Mucosa of stomach (tissue), 1 donor: ENCODE results near the gene RNF26.

Experiments used
- H3K27me3 ChIP-seq: one replicate; pipeline ENCODE4 v1.7.0; 2013; ENCODE audit warnings: mild to moderate bottlenecking, low read length; ENCODE audit not compliant: control insufficient read depth, insufficient read depth
- H3K36me3 ChIP-seq: one replicate; pipeline ENCODE4 v1.7.0; 2013; ENCODE audit warnings: low read length; ENCODE audit not compliant: control insufficient read depth, insufficient read depth
- H3K4me1 ChIP-seq: one replicate; pipeline ENCODE4 v1.7.0; 2013; ENCODE audit warnings: mild to moderate bottlenecking, low read length; ENCODE audit not compliant: control insufficient read depth, insufficient read depth
- H3K4me3 ChIP-seq: one replicate; pipeline ENCODE4 v1.7.0; 2013; ENCODE audit warnings: low read length
- H3K9ac ChIP-seq: one replicate; pipeline ENCODE4 v1.7.0; 2013; ENCODE audit warnings: mild to moderate bottlenecking, low read length, moderate library complexity
- H3K9me3 ChIP-seq: one replicate; pipeline ENCODE4 v1.7.0; 2013; ENCODE audit warnings: mild to moderate bottlenecking, low read length, moderate library complexity; ENCODE audit not compliant: control insufficient read depth
- donor health status: Pancreatic carcinoma.

The RNF26 gene

DNA sequence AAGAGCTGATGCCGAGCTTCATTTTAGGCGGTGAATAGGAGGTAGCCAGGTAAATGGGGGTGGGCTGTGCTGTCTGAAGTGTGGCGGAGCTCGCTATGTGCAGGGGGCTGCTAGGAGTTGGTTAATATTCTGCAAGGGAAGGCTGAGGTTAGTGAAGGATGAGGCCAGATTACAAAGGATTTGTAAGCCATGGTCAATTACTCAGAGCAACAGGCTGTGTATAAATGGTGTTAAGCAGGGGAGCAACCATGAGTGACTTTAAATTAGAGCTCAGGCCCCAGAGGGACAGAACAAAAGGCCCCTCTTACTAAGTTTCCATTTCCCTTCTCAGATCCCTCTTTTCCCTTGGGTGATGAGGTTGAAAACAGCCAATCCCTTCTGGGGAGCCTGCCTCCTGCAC lies 10.1 kb upstream of the RNF26 start:
- H3K9ac ChIP-seq, result no peak overlapping the region
- no peaks in the 10 kb centered on the region for H3K9me3 ChIP-seq
- peaks cover 21% of the 10 kb centered on the region for H3K27me3 ChIP-seq

DNA sequence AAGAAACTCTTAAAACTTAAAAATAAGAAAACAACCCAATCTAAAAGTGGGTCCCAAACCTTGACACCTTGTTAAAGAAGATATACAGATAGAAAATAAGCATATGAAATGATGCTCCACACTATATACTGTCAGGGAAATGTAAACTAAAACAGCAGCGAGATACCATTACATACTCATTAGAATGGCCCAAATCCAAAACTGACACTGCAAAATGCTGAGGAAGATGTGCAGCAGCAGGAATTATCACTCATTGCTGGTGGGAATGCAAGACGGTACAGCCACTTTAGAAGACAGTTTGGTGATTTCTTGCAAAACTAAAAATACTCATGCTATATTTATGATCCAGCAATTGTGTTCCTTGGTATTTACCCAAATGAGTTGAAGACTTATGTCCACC lies 5.0 kb upstream of the RNF26 start:
- Histone ChIP-seq H3K9me3 (no peaks in the 10 kb centered on the region), H3K4me3 (no peak overlapping the region), H3K9ac (no peak overlapping the region), H3K27me3 (no peaks in the 10 kb centered on the region), H3K36me3 (no peaks in the 10 kb centered on the region), H3K4me1 (no peaks in the 10 kb centered on the region)

More for the DNA sequence above, 10.1 kb upstream of the RNF26 start:
- Histone ChIP-seq H3K4me1 (peaks cover 20% of the 10 kb centered on the region), H3K4me3 (no peak overlapping the region), H3K36me3 (no peaks in the 10 kb centered on the region)

- Histone ChIP-seq H3K9ac (no peak overlapping the region), H3K4me1 (peaks cover 6% of the 10 kb centered on the region), H3K9me3 (no peaks in the 10 kb centered on the region), H3K27me3 (no peaks in the 10 kb centered on the region), H3K4me3 (no peak overlapping the region), H3K36me3 (no peaks in the 10 kb centered on the region)
These were observed 4.1 kb upstream of the RNF26 start for GRCh38 chr11:119330237-119330636.

DNA sequence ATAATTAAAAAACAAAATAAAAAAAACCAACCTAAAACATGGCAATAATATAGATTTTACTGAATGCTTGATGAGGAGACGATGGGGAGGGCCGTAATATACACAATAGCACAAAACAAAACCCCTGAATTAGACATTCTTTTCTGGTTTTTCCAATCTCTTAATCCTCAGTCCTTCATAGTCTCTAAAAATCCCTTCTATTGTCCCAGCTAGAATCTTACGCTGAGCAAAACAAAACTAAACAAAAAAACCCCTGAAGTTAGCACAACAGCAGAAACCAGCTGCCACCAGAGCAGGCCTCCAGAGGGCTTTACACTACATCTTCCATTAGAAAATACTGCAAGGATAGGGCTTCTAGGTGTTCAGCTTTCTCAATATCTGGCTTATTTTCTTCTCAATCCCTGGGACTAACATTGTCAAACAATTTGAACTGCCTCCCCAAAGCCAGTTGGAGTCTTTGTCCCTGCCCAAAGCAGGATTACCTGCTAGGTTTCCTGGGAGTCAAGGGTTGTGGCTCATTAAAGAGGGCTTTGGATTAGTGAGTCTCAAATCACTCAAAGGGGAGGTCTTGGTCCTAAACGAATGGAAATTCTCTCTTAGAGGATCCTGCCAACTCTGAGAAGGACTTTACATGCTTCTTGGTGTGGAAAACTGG lies 2.1 kb upstream of the RNF26 start:
- H3K36me3 ChIP-seq, result no peaks in the 10 kb centered on the region
- H3K27me3 ChIP-seq, result no peaks in the 10 kb centered on the region
- H3K9ac ChIP-seq, result no peak overlapping the region
- H3K4me3 ChIP-seq, result no peak overlapping the region
- H3K9me3 ChIP-seq, result no peaks in the 10 kb centered on the region
- H3K4me1 ChIP-seq, result peaks cover 16% of the 10 kb centered on the region

DNA sequence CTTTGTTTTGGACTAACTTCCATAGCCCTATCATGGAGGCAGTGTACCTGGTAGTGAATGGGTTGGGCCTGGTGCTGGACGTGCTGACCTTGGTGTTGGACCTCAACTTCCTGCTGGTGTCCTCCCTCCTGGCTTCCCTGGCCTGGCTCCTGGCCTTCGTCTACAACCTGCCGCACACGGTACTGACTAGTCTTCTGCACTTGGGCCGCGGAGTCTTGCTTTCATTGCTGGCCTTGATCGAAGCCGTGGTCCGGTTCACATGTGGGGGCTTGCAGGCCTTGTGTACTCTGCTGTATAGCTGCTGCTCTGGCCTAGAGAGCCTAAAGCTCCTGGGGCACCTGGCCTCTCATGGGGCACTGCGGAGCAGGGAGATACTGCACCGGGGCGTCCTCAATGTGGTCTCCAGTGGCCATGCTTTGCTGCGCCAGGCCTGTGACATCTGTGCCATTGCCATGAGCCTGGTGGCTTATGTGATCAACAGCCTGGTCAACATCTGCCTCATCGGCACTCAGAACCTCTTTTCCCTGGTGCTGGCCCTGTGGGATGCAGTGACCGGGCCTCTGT lies 846 bp downstream of the RNF26 start:
- H3K4me1 ChIP-seq, result peaks cover 33% of the 10 kb centered on the region
- H3K9ac ChIP-seq, result peak overlapping the region; percentile 83
- H3K9me3 ChIP-seq, result no peaks in the 10 kb centered on the region
- H3K27me3 ChIP-seq, result peaks cover 18% of the 10 kb centered on the region
- peak overlapping the region; percentile 37 for H3K4me3 ChIP-seq
- H3K36me3 ChIP-seq, result no peaks in the 10 kb centered on the region

DNA sequence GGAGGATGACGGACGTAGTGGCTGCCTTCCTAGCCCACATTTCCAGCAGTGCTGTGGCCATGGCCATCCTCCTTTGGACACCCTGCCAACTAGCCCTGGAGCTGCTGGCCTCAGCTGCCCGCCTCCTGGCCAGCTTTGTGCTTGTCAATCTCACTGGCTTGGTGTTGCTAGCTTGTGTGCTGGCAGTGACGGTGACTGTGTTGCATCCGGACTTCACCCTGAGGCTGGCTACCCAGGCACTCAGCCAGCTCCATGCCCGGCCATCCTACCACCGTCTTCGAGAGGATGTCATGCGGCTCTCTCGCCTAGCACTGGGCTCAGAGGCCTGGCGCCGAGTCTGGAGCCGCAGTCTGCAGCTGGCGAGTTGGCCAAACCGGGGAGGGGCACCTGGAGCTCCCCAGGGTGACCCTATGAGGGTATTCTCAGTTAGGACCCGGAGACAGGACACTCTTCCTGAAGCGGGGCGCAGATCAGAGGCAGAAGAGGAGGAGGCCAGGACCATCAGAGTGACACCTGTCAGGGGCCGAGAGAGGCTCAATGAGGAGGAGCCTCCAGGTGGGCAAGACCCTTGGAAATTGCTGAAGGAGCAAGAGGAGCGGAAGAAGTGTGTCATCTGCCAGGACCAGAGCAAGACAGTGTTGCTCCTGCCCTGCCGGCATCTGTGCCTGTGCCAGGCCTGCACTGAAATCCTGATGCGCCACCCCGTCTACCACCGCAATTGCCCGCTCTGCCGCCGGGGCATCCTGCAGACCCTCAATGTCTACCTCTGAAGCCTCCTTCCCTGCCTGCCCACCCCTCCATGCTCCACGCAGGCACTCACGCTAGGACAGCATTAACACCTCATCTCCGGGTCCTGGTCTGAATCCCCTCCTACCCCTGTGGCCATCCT lies 1.6 kb downstream of the RNF26 start:
- H3K9ac ChIP-seq, result peak overlapping the region; percentile 83
- peaks cover 40% of the 10 kb centered on the region for H3K4me1 ChIP-seq
- H3K36me3 ChIP-seq, result no peaks in the 10 kb centered on the region
- no peak overlapping the region for H3K4me3 ChIP-seq
- peaks cover 25% of the 10 kb centered on the region for H3K27me3 ChIP-seq
- no peaks in the 10 kb centered on the region for H3K9me3 ChIP-seq

GRCh38 chr11:119336744-119337469 lies 2.6 kb downstream of the RNF26 start:
- Histone ChIP-seq H3K36me3 (no peaks in the 10 kb centered on the region), H3K9ac (peak overlapping the region; percentile 20), H3K4me3 (no peak overlapping the region), H3K9me3 (no peaks in the 10 kb centered on the region), H3K4me1 (peaks cover 47% of the 10 kb centered on the region), H3K27me3 (peaks cover 35% of the 10 kb centered on the region)

- Histone ChIP-seq H3K4me1 (peaks cover 47% of the 10 kb centered on the region), H3K9ac (no peak overlapping the region), H3K27me3 (peaks cover 43% of the 10 kb centered on the region), H3K4me3 (no peak overlapping the region), H3K36me3 (no peaks in the 10 kb centered on the region), H3K9me3 (no peaks in the 10 kb centered on the region)
These were observed 3.4 kb downstream of the RNF26 start for GRCh38 chr11:119337581-119338317.

GRCh38 chr11:119338318-119338890 lies 4.1 kb downstream of the RNF26 start:
- Histone ChIP-seq H3K36me3 (no peaks in the 10 kb centered on the region), H3K27me3 (peaks cover 46% of the 10 kb centered on the region), H3K4me3 (no peak overlapping the region), H3K9me3 (no peaks in the 10 kb centered on the region), H3K9ac (peak overlapping the region; percentile 20), H3K4me1 (peaks cover 47% of the 10 kb centered on the region)

DNA sequence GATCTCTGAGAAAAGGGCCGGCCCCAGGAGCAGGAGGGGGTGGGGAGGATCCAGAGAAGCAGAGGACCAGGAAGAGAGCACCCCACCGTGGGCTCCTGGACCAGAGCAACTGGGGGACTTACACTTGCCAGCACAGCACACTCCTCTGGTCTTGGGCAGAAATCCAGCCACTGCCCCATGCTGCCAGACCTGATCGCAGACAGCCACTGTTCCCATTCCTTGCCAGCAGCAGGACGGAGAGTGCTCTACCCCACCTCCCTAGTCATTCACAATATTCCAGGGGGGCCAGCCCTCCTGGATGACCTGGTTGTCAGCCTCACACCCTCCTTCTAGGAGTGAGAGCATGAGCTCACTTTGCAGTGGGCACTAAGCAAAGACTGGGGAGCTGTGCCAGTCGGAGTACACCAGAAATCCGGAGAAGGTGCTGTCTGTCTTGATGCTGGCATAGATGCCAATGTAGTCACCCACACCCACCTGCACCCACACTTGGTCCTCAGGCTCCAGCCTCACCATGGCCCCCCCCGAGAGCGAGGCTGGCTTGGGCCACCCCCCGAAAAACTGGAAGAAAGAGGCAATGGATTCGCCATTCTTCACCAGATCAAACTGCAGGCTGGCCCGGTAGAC lies 4.8 kb downstream of the RNF26 start:
- H3K4me1 ChIP-seq, result peaks cover 47% of the 10 kb centered on the region
- no peak overlapping the region for H3K4me3 ChIP-seq
- peak overlapping the region; percentile 20 for H3K9ac ChIP-seq
- H3K9me3 ChIP-seq, result no peaks in the 10 kb centered on the region
- H3K27me3 ChIP-seq, result peaks cover 46% of the 10 kb centered on the region
- H3K36me3 ChIP-seq, result no peaks in the 10 kb centered on the region
